A549 (cell line): ENCODE results near the gene TRABD.

Source experiments
- FOSB ChIP-seq: fragments of 250-450 bp; sonication (Bioruptor Pico); IDR thresholded peaks from 2 replicates; pipeline ENCODE4 v1.5.0; 2020; ENCODE audit warnings: mild to moderate bottlenecking, moderate library complexity
- MAZ ChIP-seq: fragments of 150-350 bp; IDR thresholded peaks from 2 replicates; pipeline ENCODE4 v1.6.1; 2014; ENCODE audit warnings: antibody characterized with exemption, low read depth, low read length, borderline replicate concordance
- PHF8 ChIP-seq: fragments of 200-600 bp; sonication (generic); IDR thresholded peaks from 2 replicates; pipeline ENCODE4 v1.6.1; 2016; ENCODE audit warnings: low read depth, mild to moderate bottlenecking, antibody characterized with exemption, moderate library complexity, borderline replicate concordance
- POLR2A ChIP-seq: IDR thresholded peaks from 2 replicates; pipeline ENCODE4 v1.6.1; 2012; ENCODE audit warnings: mild to moderate bottlenecking, low read length
- ZFP36 ChIP-seq: fragments of 450-650 bp; IDR thresholded peaks from 2 replicates; pipeline ENCODE4 v1.6.1; 2014; ENCODE audit warnings: borderline replicate concordance; ENCODE audit not compliant: partially characterized antibody
- TF ChIP-seq, protein P1 (sequence below): fragments of >200 bp; sonication (Bioruptor Twin); formaldehyde crosslinking; IDR thresholded peaks from 3 replicates; pipeline ENCODE4 v1.5.1; 2016
- TF ChIP-seq, protein P2 (sequence below): fragments of 250-450 bp; sonication (Bioruptor Pico); IDR thresholded peaks from 2 replicates; pipeline ENCODE4 v1.5.0; 2020; ENCODE audit warnings: low read depth, mild to moderate bottlenecking, moderate library complexity

DNA sequence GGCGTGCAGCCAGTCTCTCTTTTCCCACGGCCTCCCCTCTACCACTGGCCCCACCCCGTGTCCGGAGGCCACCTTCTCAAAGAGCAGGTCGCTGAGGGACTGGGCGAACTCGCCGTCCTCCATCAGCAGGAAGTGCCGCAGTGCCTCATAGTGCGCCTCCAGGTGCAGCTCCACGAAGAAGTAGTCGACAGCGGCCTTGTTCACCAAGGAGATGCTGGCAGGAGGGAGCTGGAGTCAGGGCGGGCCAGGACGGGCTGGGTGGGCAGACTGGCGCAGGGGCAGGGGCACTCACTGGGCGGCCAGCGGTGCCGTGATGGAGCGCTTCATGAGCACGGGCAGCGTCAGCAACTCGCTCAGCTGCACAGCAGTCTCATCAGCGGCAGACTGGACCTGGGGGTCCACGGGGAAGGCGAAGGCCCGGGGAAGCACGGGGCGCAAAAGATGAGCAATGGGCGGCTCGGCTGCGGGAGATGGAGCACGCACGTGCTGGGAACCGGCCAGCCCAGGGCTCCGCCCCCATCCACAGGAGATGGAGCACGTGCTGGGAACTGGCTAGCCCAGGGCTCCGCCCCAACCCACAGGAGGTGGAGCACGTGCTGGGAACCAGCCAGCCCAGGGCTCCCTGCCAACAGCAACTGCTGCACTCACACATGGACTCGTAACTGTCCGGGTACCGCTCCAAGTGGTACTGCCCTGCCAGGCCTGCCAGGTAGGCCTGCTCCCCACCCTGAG lies 33.4 kb downstream of the TRABD start:
- TF ChIP-seq, protein P1, sequence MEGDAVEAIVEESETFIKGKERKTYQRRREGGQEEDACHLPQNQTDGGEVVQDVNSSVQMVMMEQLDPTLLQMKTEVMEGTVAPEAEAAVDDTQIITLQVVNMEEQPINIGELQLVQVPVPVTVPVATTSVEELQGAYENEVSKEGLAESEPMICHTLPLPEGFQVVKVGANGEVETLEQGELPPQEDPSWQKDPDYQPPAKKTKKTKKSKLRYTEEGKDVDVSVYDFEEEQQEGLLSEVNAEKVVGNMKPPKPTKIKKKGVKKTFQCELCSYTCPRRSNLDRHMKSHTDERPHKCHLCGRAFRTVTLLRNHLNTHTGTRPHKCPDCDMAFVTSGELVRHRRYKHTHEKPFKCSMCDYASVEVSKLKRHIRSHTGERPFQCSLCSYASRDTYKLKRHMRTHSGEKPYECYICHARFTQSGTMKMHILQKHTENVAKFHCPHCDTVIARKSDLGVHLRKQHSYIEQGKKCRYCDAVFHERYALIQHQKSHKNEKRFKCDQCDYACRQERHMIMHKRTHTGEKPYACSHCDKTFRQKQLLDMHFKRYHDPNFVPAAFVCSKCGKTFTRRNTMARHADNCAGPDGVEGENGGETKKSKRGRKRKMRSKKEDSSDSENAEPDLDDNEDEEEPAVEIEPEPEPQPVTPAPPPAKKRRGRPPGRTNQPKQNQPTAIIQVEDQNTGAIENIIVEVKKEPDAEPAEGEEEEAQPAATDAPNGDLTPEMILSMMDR = no peak
- TF ChIP-seq ZFP36 (no peak), FOSB (CRISPR knock-in tag) (no peak), MAZ (no peak), POLR2A (no peak), PHF8 (no peak)
- TF ChIP-seq, protein P2, sequence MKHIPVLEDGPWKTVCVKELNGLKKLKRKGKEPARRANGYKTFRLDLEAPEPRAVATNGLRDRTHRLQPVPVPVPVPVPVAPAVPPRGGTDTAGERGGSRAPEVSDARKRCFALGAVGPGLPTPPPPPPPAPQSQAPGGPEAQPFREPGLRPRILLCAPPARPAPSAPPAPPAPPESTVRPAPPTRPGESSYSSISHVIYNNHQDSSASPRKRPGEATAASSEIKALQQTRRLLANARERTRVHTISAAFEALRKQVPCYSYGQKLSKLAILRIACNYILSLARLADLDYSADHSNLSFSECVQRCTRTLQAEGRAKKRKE (CRISPR knock-in tag) = no peak
